ENCODE results near the gene MAGI2.
"Not testable (repeated sequence)": the region's sequence is repeated elsewhere in the genome, so short reads cannot be mapped to it uniquely, and the experiment has no call there.

MAGI2 gene

GRCh38 chr7:79035858-79036257 lies 417.6 kb downstream of the MAGI2 start:
- no peak for DNase-seq

GRCh38 chr7:79034730-79035129 lies 418.7 kb downstream of the MAGI2 start:
- peak in 1 of 2 experiments; percentile 52 for DNase-seq

- DNase-seq, result not testable (repeated sequence)
Measured at GRCh38 chr7:79019711-79020110, 433.8 kb downstream of the MAGI2 start.

GRCh38 chr7:79011921-79012320 lies 441.5 kb downstream of the MAGI2 start:
- DNase-seq, result no peak

- no peak for DNase-seq
Measured at GRCh38 chr7:79009647-79010046, 443.8 kb downstream of the MAGI2 start.

GRCh38 chr7:79008786-79009185 lies 444.7 kb downstream of the MAGI2 start:
- DNase-seq, result no peak

GRCh38 chr7:78996013-78996412 lies 457.5 kb downstream of the MAGI2 start:
- no peak for DNase-seq

GRCh38 chr7:78993341-78993740 lies 460.1 kb downstream of the MAGI2 start:
- DNase-seq, result no peak

- no peak for DNase-seq
Measured at GRCh38 chr7:78985509-78985908, 468.0 kb downstream of the MAGI2 start.

- no peak for DNase-seq
Measured at GRCh38 chr7:78983483-78983882, 470.0 kb downstream of the MAGI2 start.

- DNase-seq, result no peak
Measured at GRCh38 chr7:78970440-78970916, 483.0 kb downstream of the MAGI2 start.

GRCh38 chr7:78968951-78969350 lies 484.5 kb downstream of the MAGI2 start:
- DNase-seq, result no peak

- DNase-seq, result not testable (repeated sequence)
Measured at GRCh38 chr7:78967561-78967960, 485.9 kb downstream of the MAGI2 start.

GRCh38 chr7:78967046-78967445 lies 486.4 kb downstream of the MAGI2 start:
- DNase-seq, result no peak

- DNase-seq, result no peak
Measured at GRCh38 chr7:78959477-78959876, 494.0 kb downstream of the MAGI2 start.

GRCh38 chr7:78955329-78955728 lies 498.1 kb downstream of the MAGI2 start:
- DNase-seq, result no peak

- DNase-seq, result no peak
Measured at GRCh38 chr7:78953726-78954363, 499.6 kb downstream of the MAGI2 start.

GRCh38 chr7:78953090-78953489 lies 500.4 kb downstream of the MAGI2 start:
- no peak for DNase-seq

GRCh38 chr7:78939669-78940068 lies 513.8 kb downstream of the MAGI2 start:
- DNase-seq, result no peak

- peak; percentile 25 to 59 for DNase-seq
Measured at GRCh38 chr7:78924581-78924980, 528.9 kb downstream of the MAGI2 start.

GRCh38 chr7:78912781-78913180 lies 540.7 kb downstream of the MAGI2 start:
- peak in 1 of 2 experiments; percentile 16 for DNase-seq

GRCh38 chr7:78906735-78907134 lies 546.7 kb downstream of the MAGI2 start:
- no peak for DNase-seq

GRCh38 chr7:78905436-78905835 lies 548.0 kb downstream of the MAGI2 start:
- no peak for DNase-seq

- DNase-seq, result no peak
Measured at GRCh38 chr7:78904983-78905382, 548.5 kb downstream of the MAGI2 start.

GRCh38 chr7:78901566-78901965 lies 551.9 kb downstream of the MAGI2 start:
- no peak for DNase-seq

All from NCI-H524 (cell line).